GM15510 (cell line): ENCODE data around the gene ENHO.

Experiments used
- POLR2A ChIP-seq: IDR thresholded peaks from 3 replicates; pipeline ENCODE4 v1.6.1; 2011; ENCODE audit warnings: borderline replicate concordance; ENCODE audit not compliant: insufficient read length; ENCODE audit errors: extremely low read depth

ENHO gene

DNA sequence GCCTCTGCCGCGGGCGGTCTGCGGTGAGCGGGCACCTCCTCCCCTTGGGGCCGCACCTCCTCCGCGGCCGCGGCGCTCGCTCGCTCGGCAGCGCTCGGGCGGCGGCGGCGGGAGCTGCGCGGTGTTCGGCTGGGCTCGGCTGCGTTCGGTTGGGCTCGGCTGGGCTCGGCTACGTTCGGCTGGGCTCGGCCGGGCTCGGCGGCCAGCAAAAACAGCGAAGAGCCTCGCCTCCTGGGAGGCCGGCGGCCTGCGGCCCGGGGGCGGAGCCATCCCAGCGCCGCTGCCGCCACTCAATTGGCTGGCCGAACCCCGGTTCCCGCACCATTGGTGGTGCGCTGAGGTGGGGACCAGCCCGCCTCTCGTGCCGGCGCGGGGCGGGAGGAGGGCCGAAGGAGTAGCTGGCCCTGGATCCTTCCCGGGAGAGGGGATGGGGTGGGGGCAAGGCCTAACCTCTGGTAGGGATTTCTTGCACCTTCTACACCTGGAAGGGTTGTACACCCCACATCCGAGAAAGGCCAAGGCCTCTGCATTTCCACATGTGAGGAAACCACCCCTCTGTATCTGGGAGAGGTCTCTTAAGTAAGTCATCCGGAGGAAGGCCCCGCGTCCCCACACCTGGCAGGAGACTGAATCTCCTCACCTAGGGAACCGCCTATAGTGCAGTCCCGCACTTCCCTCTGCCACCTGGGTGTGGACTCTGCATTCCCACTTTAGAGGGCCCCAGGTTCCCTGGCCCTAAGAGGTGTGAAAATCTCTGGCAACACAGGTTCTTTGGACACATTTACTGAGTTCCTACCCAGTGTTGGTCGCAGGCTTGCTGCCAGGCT is at the start of gene ENHO:
ENHO (minus strand) TSS at position 20 of the 827 bp plus-strand sequence. CDS start 1,295 bp downstream, outside the sequence.
- no peak for TF ChIP-seq POLR2A

DNA sequence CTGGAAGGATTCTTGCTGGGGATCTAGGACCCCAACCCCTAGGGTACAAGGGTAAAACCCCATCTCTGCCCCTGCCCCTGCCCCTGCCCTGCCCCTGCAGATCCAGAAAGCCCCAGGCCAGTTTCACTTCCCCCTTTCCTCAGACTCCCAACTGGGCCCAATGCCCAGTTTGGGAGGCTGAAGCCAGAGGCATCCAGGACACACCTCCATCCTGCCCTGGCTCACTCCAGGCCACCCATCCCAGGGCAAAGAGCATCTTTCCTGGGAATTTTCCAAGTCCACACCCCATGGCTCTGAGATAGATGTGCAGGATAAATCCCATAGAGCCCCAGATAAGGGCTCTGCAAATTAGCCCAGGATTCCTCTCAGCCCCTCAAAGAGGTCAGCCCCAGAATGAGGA is 49.3 kb upstream of the ENHO start:
- TF ChIP-seq POLR2A, result no peak

GRCh38 chr9:34571481-34571810 is 48.7 kb upstream of the ENHO start:
- no peak for TF ChIP-seq POLR2A

DNA sequence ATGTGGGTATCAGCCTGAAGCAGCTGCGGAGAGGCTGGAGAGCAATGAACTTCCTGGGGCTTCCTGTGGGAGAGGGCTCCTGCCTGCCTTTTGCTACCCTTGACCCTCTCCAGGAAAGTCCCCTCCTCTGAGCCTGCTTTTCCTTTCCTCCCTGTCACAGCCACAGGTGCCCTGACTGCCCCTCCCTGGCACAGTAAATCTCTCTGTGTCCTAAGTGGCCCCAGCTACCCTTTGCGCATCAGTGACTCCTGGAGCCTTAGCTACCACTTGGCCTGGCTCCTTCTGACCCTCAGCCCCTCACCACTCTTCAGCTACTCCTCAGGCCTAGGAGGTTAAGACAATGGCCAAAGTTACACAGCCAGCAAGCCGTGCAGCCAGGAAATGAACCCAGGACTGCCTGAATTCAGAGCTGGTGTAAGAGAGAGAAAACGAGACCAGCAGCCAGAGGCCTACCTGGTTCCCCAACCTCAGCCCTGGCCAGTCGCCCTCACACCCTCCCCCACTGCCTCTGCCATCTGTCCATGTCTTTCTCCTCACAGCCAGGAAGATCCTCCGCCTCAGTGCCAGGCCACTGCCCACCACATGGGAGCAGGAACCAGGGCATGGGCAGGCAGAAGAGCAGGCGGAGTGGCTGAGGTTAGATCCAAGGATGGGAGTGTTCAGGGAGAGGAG is 48.2 kb upstream of the ENHO start:
- TF ChIP-seq POLR2A, result no peak

DNA sequence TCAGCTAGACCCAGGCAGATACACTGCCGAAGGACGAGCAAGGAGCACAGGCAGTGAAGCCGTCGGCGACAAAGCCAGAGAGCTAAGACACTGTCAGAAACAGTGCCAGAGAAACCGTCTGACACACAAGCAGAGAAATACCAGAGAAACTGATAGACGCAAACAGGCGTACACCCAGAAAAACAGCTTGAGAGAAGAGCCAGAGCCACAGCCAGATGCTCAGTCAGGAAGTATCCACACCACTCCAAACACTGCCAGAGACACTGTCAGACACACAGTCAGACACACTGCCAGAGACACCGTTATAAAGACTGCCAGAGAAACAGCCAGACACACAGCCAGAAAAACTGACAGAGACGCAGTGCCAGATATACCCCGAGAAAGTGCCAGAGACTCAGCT is 47.6 kb upstream of the ENHO start:
- TF ChIP-seq POLR2A, result no peak

- no peak for TF ChIP-seq POLR2A
Observed at GRCh38 chr9:34568774-34569173, 46.0 kb upstream of the ENHO start.

- TF ChIP-seq POLR2A, result no peak
Observed at GRCh38 chr9:34568133-34568532, 45.3 kb upstream of the ENHO start.

- no peak for TF ChIP-seq POLR2A
Observed at GRCh38 chr9:34566972-34567371, 44.2 kb upstream of the ENHO start.

GRCh38 chr9:34566322-34566721 is 43.5 kb upstream of the ENHO start:
- TF ChIP-seq POLR2A, result no peak

DNA sequence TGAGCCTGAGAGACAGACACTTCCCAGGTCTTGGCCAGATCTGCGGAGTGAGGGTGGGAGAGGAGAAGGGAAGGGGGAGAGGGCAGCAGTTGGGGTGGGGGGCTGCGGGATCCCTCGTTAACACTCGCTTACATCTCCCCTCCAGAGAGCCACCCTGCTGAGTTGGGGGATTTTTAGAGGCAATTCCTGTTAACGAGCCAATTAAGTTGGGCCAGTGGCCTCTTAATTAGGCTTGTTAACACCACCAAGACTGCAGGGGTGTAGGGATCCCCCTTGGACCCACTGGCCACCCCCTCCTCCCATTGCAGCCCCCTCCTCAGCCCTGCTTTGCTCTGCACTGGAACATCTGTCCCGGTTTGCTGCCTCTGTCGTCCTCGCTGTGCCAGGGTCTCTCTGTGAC is 43.1 kb upstream of the ENHO start:
- no peak for TF ChIP-seq POLR2A

- TF ChIP-seq POLR2A, result no peak
Observed at GRCh38 chr9:34564617-34565016, 41.8 kb upstream of the ENHO start.

GRCh38 chr9:34563262-34563661 is 40.5 kb upstream of the ENHO start:
- TF ChIP-seq POLR2A, result no peak

DNA sequence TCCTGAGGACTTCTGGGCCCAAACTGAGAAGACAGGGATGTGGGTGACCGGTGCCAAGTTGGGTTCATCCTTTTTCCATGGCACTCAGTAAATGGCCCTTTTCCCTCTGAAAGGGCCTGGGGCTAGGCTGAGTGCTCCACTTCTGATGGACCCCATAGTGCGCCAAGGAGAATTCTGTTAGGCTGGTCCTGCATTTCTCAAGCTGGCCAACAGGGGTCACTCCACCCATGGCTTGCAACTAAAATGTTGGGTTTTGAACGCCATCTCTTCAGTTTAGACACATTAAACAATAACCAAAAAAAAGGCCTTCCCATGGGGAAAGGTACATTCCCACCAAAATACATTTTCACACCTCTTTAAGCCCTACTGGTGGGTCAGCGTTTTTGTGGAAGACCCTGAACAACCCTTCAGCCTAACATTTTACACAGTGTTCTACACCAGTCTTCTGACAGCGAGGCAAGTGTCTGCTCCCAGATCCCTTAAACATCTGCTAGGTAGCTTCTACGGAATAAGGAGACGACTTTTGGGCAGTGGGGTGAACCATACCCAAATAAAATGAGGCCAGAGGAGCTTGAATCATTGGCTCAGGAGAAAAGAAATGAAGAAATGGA is 39.5 kb upstream of the ENHO start:
- TF ChIP-seq POLR2A, result no peak

- TF ChIP-seq POLR2A, result no peak
Observed at GRCh38 chr9:34560599-34561214, 37.9 kb upstream of the ENHO start.

GRCh38 chr9:34559624-34560455 is 37.0 kb upstream of the ENHO start:
- no peak for TF ChIP-seq POLR2A

- TF ChIP-seq POLR2A, result no peak
Observed at GRCh38 chr9:34558919-34559623, 36.3 kb upstream of the ENHO start.
